Lower leg skin (tissue), 3 donors: ENCODE measurements around the gene IDH3A.

Experiments used
- POLR2A ChIP-seq, 2 donors: fragments of 450-650 bp; IDR thresholded peaks; one replicate each; pipeline ENCODE4 v1.6.1; 2016 to 2017; ENCODE audit warnings: antibody characterized with exemption in 2 of 2, mild to moderate bottlenecking in 1 of 2, moderate library complexity in 1 of 2
- TF ChIP-seq, protein P1 (sequence below), 3 donors: fragments of 450-650 bp; IDR thresholded peaks; one replicate each; pipeline ENCODE4 v1.5.1; 2016; ENCODE audit warnings: antibody characterized with exemption in 3 of 3, mild to moderate bottlenecking in 3 of 3, moderate library complexity in 2 of 3

DNA sequence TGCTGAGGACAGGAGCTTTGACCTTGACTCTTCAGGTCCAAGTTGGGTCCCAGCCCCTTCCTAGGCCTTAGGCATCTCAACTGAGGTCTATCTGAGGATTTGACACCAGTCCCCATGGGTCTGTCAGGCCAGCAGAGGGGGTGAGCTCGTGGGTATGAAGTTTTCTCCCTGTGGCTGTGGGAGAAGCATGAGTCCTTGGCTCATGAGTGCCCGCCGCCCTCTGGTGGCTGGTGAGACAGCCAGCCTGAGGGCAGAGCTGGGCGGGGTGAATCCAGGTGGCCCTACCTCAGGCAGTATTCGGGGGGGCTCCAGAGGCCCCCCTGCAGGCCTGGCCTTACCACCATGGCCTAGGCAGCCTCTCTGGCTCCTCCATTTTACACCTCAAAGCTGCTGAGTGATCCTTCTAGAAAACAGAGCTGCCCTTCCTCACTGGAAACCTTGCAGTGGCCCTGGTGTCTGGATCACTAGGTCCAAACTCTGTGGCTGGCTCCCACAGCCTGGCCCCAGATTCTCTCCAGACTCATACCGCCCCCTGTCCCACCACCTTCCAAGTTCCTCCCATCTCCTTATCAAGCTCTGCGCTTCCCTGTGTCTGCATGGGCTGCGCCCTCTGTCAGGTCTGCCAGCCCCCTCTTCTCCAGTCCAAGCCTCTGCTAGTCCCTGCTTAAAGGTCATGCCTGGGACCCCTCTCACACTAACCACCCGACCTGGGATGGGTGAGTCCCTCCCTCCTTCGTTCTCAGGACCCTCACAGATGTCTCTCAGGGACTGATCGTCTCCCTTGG, 40.7 kb upstream of the IDH3A start:
- TF ChIP-seq, protein P1, sequence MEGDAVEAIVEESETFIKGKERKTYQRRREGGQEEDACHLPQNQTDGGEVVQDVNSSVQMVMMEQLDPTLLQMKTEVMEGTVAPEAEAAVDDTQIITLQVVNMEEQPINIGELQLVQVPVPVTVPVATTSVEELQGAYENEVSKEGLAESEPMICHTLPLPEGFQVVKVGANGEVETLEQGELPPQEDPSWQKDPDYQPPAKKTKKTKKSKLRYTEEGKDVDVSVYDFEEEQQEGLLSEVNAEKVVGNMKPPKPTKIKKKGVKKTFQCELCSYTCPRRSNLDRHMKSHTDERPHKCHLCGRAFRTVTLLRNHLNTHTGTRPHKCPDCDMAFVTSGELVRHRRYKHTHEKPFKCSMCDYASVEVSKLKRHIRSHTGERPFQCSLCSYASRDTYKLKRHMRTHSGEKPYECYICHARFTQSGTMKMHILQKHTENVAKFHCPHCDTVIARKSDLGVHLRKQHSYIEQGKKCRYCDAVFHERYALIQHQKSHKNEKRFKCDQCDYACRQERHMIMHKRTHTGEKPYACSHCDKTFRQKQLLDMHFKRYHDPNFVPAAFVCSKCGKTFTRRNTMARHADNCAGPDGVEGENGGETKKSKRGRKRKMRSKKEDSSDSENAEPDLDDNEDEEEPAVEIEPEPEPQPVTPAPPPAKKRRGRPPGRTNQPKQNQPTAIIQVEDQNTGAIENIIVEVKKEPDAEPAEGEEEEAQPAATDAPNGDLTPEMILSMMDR (IDR thresholded peaks at IDR 0.05), result peak in 1 of 3 donors; percentile 94
- TF ChIP-seq POLR2A (IDR thresholded peaks at IDR 0.05), result no peak
